Endothelial cell of umbilical vein (primary cell): ENCODE measurements around the gene LSM2. TPM values are rescaled to one million over a fixed set of nuclear protein-coding genes. Genes with fewer than 3 reads are reported as not detected.
A peak's percentile ranks its signal among the peaks of the same experiment; 100 is the strongest.
"Not testable (repeated sequence)": the region's sequence is repeated elsewhere in the genome, so short reads cannot be mapped to it uniquely, and the experiment has no call there.

Experiments
- BruUV-seq: library from RNA; stranded (reverse); fragments of 400-500 nt; replicated peaks from 2 replicates; lab custom pipeline; 2021; lab: Mats Ljungman, UMichigan
- CTCF ChIA-PET: fragments of 300-600, 350-600 bp; sonication (Branson Sonifier 250); formaldehyde crosslinking; loops from one replicate; lab custom pipeline; 2021; ENCODE audit warnings: antibody characterized with exemption, inconsistent platforms; lab: Charles Lee
- POLR2A ChIA-PET: fragments of 300-600, 350-600 bp; sonication (Branson Sonifier 250); formaldehyde crosslinking; loops from one replicate; lab custom pipeline; 2021; ENCODE audit warnings: antibody characterized with exemption, inconsistent platforms; lab: Charles Lee
- DNase-seq: peaks from one replicate; pipeline ENCODE4 v3.0.0-alpha.2; 2011; ENCODE audit warnings: low read depth, low spot score
- FAIRE-seq: peaks from 2 replicates; lab custom pipeline; 2011; peaks lifted over from hg19 to GRCh38; lab: Jason Lieb, UNC
- H2AFZ ChIP-seq: 2 replicates; pipeline ENCODE4 v1.6.0; 2012; ENCODE audit warnings: low read depth, low read length, control low read depth, inconsistent platforms
- H3K27ac ChIP-seq: 2 replicates; pipeline ENCODE4 v1.5.1; 2011; ENCODE audit warnings: low read depth, mild to moderate bottlenecking, control low read depth, low read length, moderate library complexity; ENCODE audit not compliant: insufficient read depth
- H3K27me3 ChIP-seq, 2 experiments: 2 replicates each; pipeline versions ENCODE4 v1.6.0 to v1.6.1; 2011; ENCODE audit warnings: low read length in 2 of 2, mixed read lengths in 1 of 2; ENCODE audit not compliant: control insufficient read depth in 2 of 2, insufficient read depth in 2 of 2
- H3K36me3 ChIP-seq, 2 experiments: 2 replicates in 1 of 2; 3 replicates in 1 of 2; pipeline ENCODE4 v1.5.1; 2011; ENCODE audit warnings: low read length in 2 of 2, mild to moderate bottlenecking in 1 of 2, moderate library complexity in 1 of 2; ENCODE audit not compliant: control insufficient read depth in 2 of 2, insufficient read depth in 2 of 2; ENCODE audit errors: extremely low read depth in 1 of 2
- H3K4me1 ChIP-seq: 3 replicates; pipeline ENCODE4 v1.5.1; 2011; ENCODE audit warnings: mild to moderate bottlenecking, low read length; ENCODE audit not compliant: control insufficient read depth, insufficient read depth; ENCODE audit errors: extremely low read depth
- H3K4me2 ChIP-seq: 2 replicates; pipeline ENCODE4 v1.6.1; 2011; ENCODE audit warnings: low read length, control low read depth, mixed read lengths; ENCODE audit not compliant: insufficient read depth
- H3K4me3 ChIP-seq, 3 experiments: fragments of 200-600 bp in 1 of 3; sonication (generic), shearing (Covaris generic) in 1 of 3; replicated peaks in 1 of 3; 2 replicates each; pipeline ENCODE4 v1.5.1; 2011 to 2016; ENCODE audit warnings: control low read depth in 3 of 3, low read length in 3 of 3, mild to moderate bottlenecking in 2 of 3, inconsistent platforms in 1 of 3, low read depth in 1 of 3, moderate library complexity in 1 of 3; ENCODE audit not compliant: insufficient read depth in 1 of 3
- H3K79me2 ChIP-seq: 2 replicates; pipeline ENCODE4 v1.6.0; 2012; ENCODE audit warnings: low read length, inconsistent platforms; ENCODE audit not compliant: control insufficient read depth, insufficient read depth
- H3K9ac ChIP-seq: replicated peaks from 2 replicates; pipeline ENCODE3; 2011; ENCODE audit warnings: low read length, control low read depth; ENCODE audit not compliant: insufficient read depth; ENCODE audit errors: extremely low read depth
- H3K9me1 ChIP-seq: replicated peaks from 3 replicates; pipeline ENCODE4 v1.6.0; 2011; ENCODE audit warnings: mild to moderate bottlenecking, low read length; ENCODE audit not compliant: control insufficient read depth, insufficient read depth; ENCODE audit errors: extremely low read depth
- H3K9me3 ChIP-seq: replicated peaks from 2 replicates; pipeline ENCODE4 v1.5.1; 2012; ENCODE audit warnings: low read length, inconsistent platforms; ENCODE audit not compliant: control insufficient read depth, insufficient read depth
- H4K20me1 ChIP-seq: replicated peaks from 2 replicates; pipeline ENCODE3; 2011; ENCODE audit warnings: mild to moderate bottlenecking, low read length; ENCODE audit not compliant: control insufficient read depth, insufficient read depth; ENCODE audit errors: extremely low read depth
- CTCF ChIP-seq, 2 donors: IDR thresholded peaks; 1 replicate in 1 of 2; 2 replicates in 1 of 2; pipeline ENCODE4 v1.5.1; 2011; ENCODE audit warnings: low read length in 2 of 2, mild to moderate bottlenecking in 2 of 2, moderate library complexity in 2 of 2, control low read depth in 1 of 2, inconsistent platforms in 1 of 2, low read depth in 1 of 2; ENCODE audit not compliant: insufficient read depth in 1 of 2; ENCODE audit errors: extremely low read depth in 1 of 2
- EZH2 ChIP-seq: IDR thresholded peaks from 2 replicates; pipeline ENCODE4 v1.6.1; 2012; ENCODE audit warnings: borderline replicate concordance, low read depth, mild to moderate bottlenecking, moderate library complexity, low read length, inconsistent platforms; ENCODE audit not compliant: severe bottlenecking
- FOS ChIP-seq: IDR thresholded peaks from 2 replicates; pipeline ENCODE4 v1.6.1; 2011; ENCODE audit warnings: mild to moderate bottlenecking, low read length, moderate library complexity, borderline replicate concordance; ENCODE audit not compliant: insufficient read depth
- GATA2 ChIP-seq: IDR thresholded peaks from 2 replicates; pipeline ENCODE4 v1.7.0; 2011; ENCODE audit warnings: low read depth, mild to moderate bottlenecking, moderate library complexity, mixed read lengths, low read length; ENCODE audit not compliant: insufficient read length, insufficient read depth
- JUN ChIP-seq: IDR thresholded peaks from 2 replicates; pipeline ENCODE4 v1.6.1; 2011; ENCODE audit warnings: borderline replicate concordance, low read depth; ENCODE audit not compliant: insufficient read length, insufficient read depth
- MYC ChIP-seq: IDR thresholded peaks from one replicate; pipeline ENCODE4 v1.6.1; 2011; ENCODE audit warnings: mild to moderate bottlenecking, low read depth, low read length
- POLR2A ChIP-seq: IDR thresholded peaks from 2 replicates; pipeline ENCODE4 v1.6.1; 2012; ENCODE audit warnings: low read depth, mild to moderate bottlenecking, control low read depth, low read length
- dilution Hi-C: fragments of 300-500 bp; cut with MboI; formaldehyde crosslinking; loops from one replicate; pipeline ENCODE4 v1.15.0; 2019; ENCODE audit warnings: low sequenced_read_pairs; ENCODE audit not compliant: extremely low pct_ligation_motif_present
- intact Hi-C: fragments of 100-400 bp; cut with micrococcal nuclease; formaldehyde crosslinking; loops from one replicate; pipeline ENCODE4 v1.10.0; 2022
- polyA plus RNA-seq, 4 experiments: library from polyadenylated mRNA; depleted of rRNA in 3 of 4; stranded (reverse) in 3 of 4; unstranded in 1 of 4; fragments of >200 nt; gene quantifications; 2 replicates each; pipeline versions ENCODE4 v1.2.1 to v1.2.3, GENCODE V29; 2011 to 2012; ENCODE audit warnings: missing spikeins in 1 of 4
- total RNA-seq: library from RNA; stranded (reverse); gene quantifications from 2 replicates; pipeline ENCODE4 v1.2.3, GENCODE V29; 2021
- TF ChIP-seq, protein P1 (sequence below): IDR thresholded peaks from 2 replicates; pipeline ENCODE4 v1.6.1; 2011; ENCODE audit not compliant: insufficient read depth, insufficient read length

Gene LSM2
- total and polyA plus RNA-seq, 2 donors (not counting 3 experiments of a cell fraction or from before 2014, with no cell fraction given): 78.1 to 86.0 TPM

DNA sequence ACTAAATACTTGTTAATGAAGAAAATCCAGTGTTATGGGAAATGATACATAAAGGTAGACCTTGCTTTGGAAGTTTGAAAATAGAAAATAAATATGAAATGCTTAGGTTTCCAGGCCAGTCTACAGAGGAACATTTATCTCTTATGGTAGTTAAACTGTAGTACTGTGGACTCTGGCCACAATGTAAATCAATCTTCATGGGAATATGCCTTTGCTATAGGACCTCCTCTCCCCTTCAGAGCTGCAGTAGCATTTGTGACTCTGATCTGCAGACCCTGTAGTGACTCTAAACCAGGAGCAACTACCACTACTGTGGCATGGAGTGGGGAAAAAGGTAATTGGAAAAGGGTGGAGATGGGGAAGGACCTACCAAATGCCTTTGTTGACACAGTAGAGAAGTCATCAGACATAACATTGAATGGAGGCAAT, 13.1 kb upstream of the LSM2 start:
- no peak overlapping the region for H3K4me2 ChIP-seq
- DNase-seq (no peak), FAIRE-seq (no peak)
- H3K27ac ChIP-seq: no peak overlapping the region
- no peak overlapping the region for H3K9ac ChIP-seq
- no peaks in the 10 kb centered on the region for H3K36me3 ChIP-seq
- H3K9me1 ChIP-seq: no peaks in the 10 kb centered on the region
- CTCF ChIA-PET: no interaction called here
- dilution Hi-C loops: no loop called here
- no peak overlapping the region for H3K4me3 ChIP-seq
- H3K27me3 ChIP-seq: no peaks in the 10 kb centered on the region
- H4K20me1 ChIP-seq: no peaks in the 10 kb centered on the region
- no TSS peak for BruUV-seq
- peaks cover 16% of the 10 kb centered on the region for H3K79me2 ChIP-seq
- peaks cover 24% of the 10 kb centered on the region for H3K4me1 ChIP-seq
- no peaks in the 10 kb centered on the region for H3K9me3 ChIP-seq
- intact Hi-C loops: no loop called here
- POLR2A ChIA-PET: no interaction called here
- TF ChIP-seq JUN (no peak), MYC (no peak), CTCF (IDR thresholded peaks at IDR 0.05; ENCODE audit: extremely low read depth in 1 of 2, insufficient read depth in 1 of 2, low read depth in 1 of 2, low read length in 2 of 2) (no peak), EZH2 (no peak), POLR2A (no peak), FOS (no peak), GATA2 (no peak)
- TF ChIP-seq, protein P1, sequence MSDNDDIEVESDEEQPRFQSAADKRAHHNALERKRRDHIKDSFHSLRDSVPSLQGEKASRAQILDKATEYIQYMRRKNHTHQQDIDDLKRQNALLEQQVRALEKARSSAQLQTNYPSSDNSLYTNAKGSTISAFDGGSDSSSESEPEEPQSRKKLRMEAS: no peak
- no peak overlapping the region for H2AFZ ChIP-seq

- H3K27me3 ChIP-seq, H2AFZ ChIP-seq, intact Hi-C loops, H3K36me3 ChIP-seq, DNase-seq, H3K9ac ChIP-seq, H3K9me1 ChIP-seq, BruUV-seq, H3K9me3 ChIP-seq, H3K27ac ChIP-seq, dilution Hi-C loops, H4K20me1 ChIP-seq: not testable (repeated sequence)
- Histone ChIP-seq H3K4me2 (peak overlapping the region; percentile 96), H3K4me1 (peaks cover 32% of the 10 kb centered on the region), H3K79me2 (peaks cover 16% of the 10 kb centered on the region), H3K4me3 (peak overlapping the region; percentile 33 to 62 (median 43))
- ChIA-PET POLR2A (interaction anchor here (0.8 kb wide), 1 partner anchor 9 kb away, joined by 3 read pairs; the partner anchor contains the start of gene HSPA1B), CTCF (interaction anchor here (0.6 to 1.0 kb wide), 3 partner anchors 11 to 183 kb away, joined by 3 to 4 read pairs (median 3); partner anchors contain the start of gene LSM2)
- FAIRE-seq: peak; percentile 60
Observed at GRCh38 chr6:31817929-31818511, 11.3 kb upstream of the LSM2 start.
